ENCODE data around the gene IL1RAPL1.

DNA sequence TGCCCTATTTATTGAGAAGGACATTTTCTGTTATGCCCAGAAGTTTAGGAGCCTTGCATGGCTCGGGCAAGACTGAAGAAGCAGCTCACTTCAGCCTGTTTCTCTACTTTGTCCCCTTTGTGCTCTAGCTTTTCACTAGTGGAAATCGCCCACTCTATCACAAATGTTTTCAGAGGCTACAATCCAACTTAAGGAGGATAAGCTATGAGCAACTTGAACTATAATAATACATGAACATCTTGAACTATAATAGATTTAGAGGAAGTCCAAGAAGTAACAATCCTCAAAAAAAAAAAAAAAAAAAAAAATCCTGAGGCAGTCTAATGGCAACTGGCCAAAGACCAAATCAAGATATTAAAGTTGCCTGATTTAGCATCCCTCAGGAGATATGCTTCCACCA lies 452.3 kb downstream of the IL1RAPL1 start:
- TF ChIP-seq, protein P1, sequence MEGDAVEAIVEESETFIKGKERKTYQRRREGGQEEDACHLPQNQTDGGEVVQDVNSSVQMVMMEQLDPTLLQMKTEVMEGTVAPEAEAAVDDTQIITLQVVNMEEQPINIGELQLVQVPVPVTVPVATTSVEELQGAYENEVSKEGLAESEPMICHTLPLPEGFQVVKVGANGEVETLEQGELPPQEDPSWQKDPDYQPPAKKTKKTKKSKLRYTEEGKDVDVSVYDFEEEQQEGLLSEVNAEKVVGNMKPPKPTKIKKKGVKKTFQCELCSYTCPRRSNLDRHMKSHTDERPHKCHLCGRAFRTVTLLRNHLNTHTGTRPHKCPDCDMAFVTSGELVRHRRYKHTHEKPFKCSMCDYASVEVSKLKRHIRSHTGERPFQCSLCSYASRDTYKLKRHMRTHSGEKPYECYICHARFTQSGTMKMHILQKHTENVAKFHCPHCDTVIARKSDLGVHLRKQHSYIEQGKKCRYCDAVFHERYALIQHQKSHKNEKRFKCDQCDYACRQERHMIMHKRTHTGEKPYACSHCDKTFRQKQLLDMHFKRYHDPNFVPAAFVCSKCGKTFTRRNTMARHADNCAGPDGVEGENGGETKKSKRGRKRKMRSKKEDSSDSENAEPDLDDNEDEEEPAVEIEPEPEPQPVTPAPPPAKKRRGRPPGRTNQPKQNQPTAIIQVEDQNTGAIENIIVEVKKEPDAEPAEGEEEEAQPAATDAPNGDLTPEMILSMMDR (IDR thresholded peaks at IDR 0.05) = no peak
- no peak for TF ChIP-seq POLR2A (IDR thresholded peaks at IDR 0.05)
